ENCODE data around the gene DENND1B.

The DENND1B gene

GRCh38 chr1:197690074-197690473 lies 85.2 kb downstream of the DENND1B start:
- no peak for DNase-seq (ENCODE audit: extremely low read depth in 1 of 2, low read depth in 1 of 2)

GRCh38 chr1:197688233-197688632 lies 87.0 kb downstream of the DENND1B start:
- DNase-seq (ENCODE audit: extremely low read depth in 1 of 2, low read depth in 1 of 2), result no peak

GRCh38 chr1:197686702-197687355 lies 88.5 kb downstream of the DENND1B start:
- DNase-seq (ENCODE audit: extremely low read depth in 1 of 2, low read depth in 1 of 2), result no peak

- no peak for DNase-seq (ENCODE audit: extremely low read depth in 1 of 2, low read depth in 1 of 2)
These were observed 89.0 kb downstream of the DENND1B start for GRCh38 chr1:197686231-197686630.

- no peak for DNase-seq (ENCODE audit: extremely low read depth in 1 of 2, low read depth in 1 of 2)
These were observed 89.5 kb downstream of the DENND1B start for GRCh38 chr1:197685785-197686184.

- no peak for DNase-seq (ENCODE audit: extremely low read depth in 1 of 2, low read depth in 1 of 2)
These were observed 91.3 kb downstream of the DENND1B start for GRCh38 chr1:197683895-197684553.

GRCh38 chr1:197683280-197683679 lies 92.0 kb downstream of the DENND1B start:
- DNase-seq (ENCODE audit: extremely low read depth in 1 of 2, low read depth in 1 of 2), result no peak

- DNase-seq (ENCODE audit: extremely low read depth in 1 of 2, low read depth in 1 of 2), result no peak
These were observed 95.0 kb downstream of the DENND1B start for GRCh38 chr1:197680311-197680710.

GRCh38 chr1:197677752-197678295 lies 97.5 kb downstream of the DENND1B start:
- no peak for DNase-seq (ENCODE audit: extremely low read depth in 1 of 2, low read depth in 1 of 2)

GRCh38 chr1:197677313-197677712 lies 98.0 kb downstream of the DENND1B start:
- no peak for DNase-seq (ENCODE audit: extremely low read depth in 1 of 2, low read depth in 1 of 2)

- no peak for DNase-seq (ENCODE audit: extremely low read depth in 1 of 2, low read depth in 1 of 2)
These were observed 99.6 kb downstream of the DENND1B start for GRCh38 chr1:197675583-197676208.

- no peak for DNase-seq (ENCODE audit: extremely low read depth in 1 of 2, low read depth in 1 of 2)
These were observed 101.0 kb downstream of the DENND1B start for GRCh38 chr1:197674286-197674685.

GRCh38 chr1:197673292-197673691 lies 102.0 kb downstream of the DENND1B start:
- DNase-seq (ENCODE audit: extremely low read depth in 1 of 2, low read depth in 1 of 2), result no peak

- DNase-seq (ENCODE audit: extremely low read depth in 1 of 2, low read depth in 1 of 2), result no peak
These were observed 102.9 kb downstream of the DENND1B start for GRCh38 chr1:197672347-197672746.

GRCh38 chr1:197671920-197672319 lies 103.4 kb downstream of the DENND1B start:
- DNase-seq (ENCODE audit: extremely low read depth in 1 of 2, low read depth in 1 of 2), result no peak

- no peak for DNase-seq (ENCODE audit: extremely low read depth in 1 of 2, low read depth in 1 of 2)
These were observed 104.1 kb downstream of the DENND1B start for GRCh38 chr1:197671140-197671539.

GRCh38 chr1:197666769-197667285 lies 108.5 kb downstream of the DENND1B start:
- DNase-seq (ENCODE audit: extremely low read depth in 1 of 2, low read depth in 1 of 2), result no peak

- DNase-seq (ENCODE audit: extremely low read depth in 1 of 2, low read depth in 1 of 2), result no peak
These were observed 110.9 kb downstream of the DENND1B start for GRCh38 chr1:197664391-197664790.

- no peak for DNase-seq (ENCODE audit: extremely low read depth in 1 of 2, low read depth in 1 of 2)
These were observed 111.9 kb downstream of the DENND1B start for GRCh38 chr1:197663162-197663953.

GRCh38 chr1:197660389-197660788 lies 114.9 kb downstream of the DENND1B start:
- no peak for DNase-seq (ENCODE audit: extremely low read depth in 1 of 2, low read depth in 1 of 2)

- no peak for DNase-seq (ENCODE audit: extremely low read depth in 1 of 2, low read depth in 1 of 2)
These were observed 116.1 kb downstream of the DENND1B start for GRCh38 chr1:197659171-197659570.

All from activated CD8-positive, alpha-beta memory T cell treated with anti-CD3 and anti-CD28 coated beads for 1 hour (primary cell).